ENCODE data around the gene TFDP2.
A peak's percentile ranks its signal among the peaks of the same experiment; 100 is the strongest.
"Not testable (repeated sequence)": the region's sequence is repeated elsewhere in the genome, so short reads cannot be mapped to it uniquely, and the experiment has no call there.

TFDP2 gene

GRCh38 chr3:142148792-142149672, at the start of gene TFDP2:
Gene TFDP2, minus strand, starts transcription at chr3:142149544. Its CDS starts 47,795 bp downstream, at chr3:142101749.
- DNase-seq: peak; percentile 96

GRCh38 chr3:142188846-142189245, 39.5 kb upstream of the TFDP2 start:
- no peak for DNase-seq

- DNase-seq: peak; percentile 29
These were observed 31.5 kb upstream of the TFDP2 start for GRCh38 chr3:142180761-142181362.

GRCh38 chr3:142175478-142175877, 26.1 kb upstream of the TFDP2 start:
- DNase-seq: no peak

- no peak for DNase-seq
These were observed 25.2 kb upstream of the TFDP2 start for GRCh38 chr3:142174559-142174958.

- DNase-seq: no peak
These were observed 19.2 kb upstream of the TFDP2 start for GRCh38 chr3:142168514-142168913.

- DNase-seq: no peak
These were observed 15.8 kb upstream of the TFDP2 start for GRCh38 chr3:142165194-142165593.

- no peak for DNase-seq
These were observed 9.9 kb upstream of the TFDP2 start for GRCh38 chr3:142159083-142159740.

GRCh38 chr3:142154186-142154585, 4.8 kb upstream of the TFDP2 start:
- DNase-seq: no peak

- DNase-seq: no peak
These were observed 3.0 kb upstream of the TFDP2 start for GRCh38 chr3:142152384-142152783.

GRCh38 chr3:142151828-142152227, 2.5 kb upstream of the TFDP2 start:
- no peak for DNase-seq

- no peak for DNase-seq
These were observed 1.9 kb upstream of the TFDP2 start for GRCh38 chr3:142151240-142151639.

GRCh38 chr3:142150271-142150670, 927 bp upstream of the TFDP2 start:
- DNase-seq: no peak

GRCh38 chr3:142149673-142149992, 289 bp upstream of the TFDP2 start:
- no peak for DNase-seq

- DNase-seq: no peak
These were observed 1.1 kb downstream of the TFDP2 start for GRCh38 chr3:142148044-142148791.

GRCh38 chr3:142144587-142144986, 4.8 kb downstream of the TFDP2 start:
- DNase-seq: not testable (repeated sequence)

GRCh38 chr3:142140608-142141285, 8.6 kb downstream of the TFDP2 start:
- DNase-seq: not testable (repeated sequence)

GRCh38 chr3:142137089-142137488, 12.3 kb downstream of the TFDP2 start:
- not testable (repeated sequence) for DNase-seq

- DNase-seq: no peak
These were observed 14.5 kb downstream of the TFDP2 start for GRCh38 chr3:142134799-142135325.

GRCh38 chr3:142129516-142130171, 19.7 kb downstream of the TFDP2 start:
- DNase-seq: no peak

- DNase-seq: no peak
These were observed 21.2 kb downstream of the TFDP2 start for GRCh38 chr3:142127941-142128658.
